ENCODE data around the gene OR52J3.
"Not testable (repeated sequence)": the region's sequence is repeated elsewhere in the genome, so short reads cannot be mapped to it uniquely, and the experiment has no call there.

The OR52J3 gene

GRCh38 chr11:5042091-5042490, 4.2 kb upstream of the OR52J3 start:
- Histone ChIP-seq H3K4me2 (no peak overlapping the region), H3K9ac (no peak overlapping the region), H3K4me1 (no peaks in the 10 kb centered on the region), H3K36me3 (no peaks in the 10 kb centered on the region), H4K20me1 (no peaks in the 10 kb centered on the region), H3K27me3 (no peaks in the 10 kb centered on the region), H3K9me3 (no peaks in the 10 kb centered on the region), H3K27ac (no peak overlapping the region), H3K4me3 (no peak overlapping the region)
- TF ChIP-seq Cebpa-rat (IDR thresholded peaks at IDR 0.05) = no peak

- Histone ChIP-seq H3K4me3 (no peak overlapping the region), H3K36me3 (no peaks in the 10 kb centered on the region), H3K9ac (no peak overlapping the region), H3K4me2 (no peak overlapping the region), H4K20me1 (no peaks in the 10 kb centered on the region), H3K9me3 (no peaks in the 10 kb centered on the region), H3K27ac (no peak overlapping the region), H3K4me1 (no peaks in the 10 kb centered on the region), H3K27me3 (no peaks in the 10 kb centered on the region)
- TF ChIP-seq Cebpa-rat (IDR thresholded peaks at IDR 0.05) = no peak
Measured at GRCh38 chr11:5043380-5043779, 2.9 kb upstream of the OR52J3 start.

- Histone ChIP-seq H3K4me3 (no peak overlapping the region), H3K9me3 (no peaks in the 10 kb centered on the region), H3K9ac (no peak overlapping the region), H3K27ac (no peak overlapping the region), H3K4me1 (no peaks in the 10 kb centered on the region), H3K36me3 (no peaks in the 10 kb centered on the region), H4K20me1 (no peaks in the 10 kb centered on the region), H3K4me2 (no peak overlapping the region), H3K27me3 (no peaks in the 10 kb centered on the region)
- no peak for TF ChIP-seq Cebpa-rat (IDR thresholded peaks at IDR 0.05)
Measured at GRCh38 chr11:5046754-5047330, 516 bp downstream of the OR52J3 start.

GRCh38 chr11:5058679-5059078, 12.4 kb downstream of the OR52J3 start:
- not testable (repeated sequence) for H3K4me3 ChIP-seq, H3K36me3 ChIP-seq, H3K4me1 ChIP-seq, H3K4me2 ChIP-seq, H3K27me3 ChIP-seq, H3K9me3 ChIP-seq, H3K27ac ChIP-seq, H3K9ac ChIP-seq, H4K20me1 ChIP-seq

- Histone ChIP-seq H3K4me3 (no peak within 1 kb of the TSS), H3K9me3 (no peaks in the 10 kb centered on the region), H3K36me3 (no peaks in the 10 kb centered on the region), H3K27me3 (no peaks in the 10 kb centered on the region), H3K27ac (no peak within 1 kb of the TSS), H3K4me2 (no peak within 1 kb of the TSS), H4K20me1 (no peaks in the 10 kb centered on the region), H3K4me1 (no peaks in the 10 kb centered on the region), H3K9ac (no peak within 1 kb of the TSS)
- no peak for TF ChIP-seq Cebpa-rat (IDR thresholded peaks at IDR 0.05)
Measured at GRCh38 chr11:5059391-5059790, 13.1 kb downstream of the OR52J3 start, which contains the start of gene OR52E2. Gene OR52E2 (minus strand): TSS chr11:5059627. CDS start chr11:5059627, 0 bp downstream.

- Histone ChIP-seq H3K4me3 (no peak overlapping the region), H3K4me1 (no peaks in the 10 kb centered on the region), H3K27me3 (no peaks in the 10 kb centered on the region), H3K9me3 (no peaks in the 10 kb centered on the region), H3K27ac (no peak overlapping the region), H3K4me2 (no peak overlapping the region), H4K20me1 (no peaks in the 10 kb centered on the region), H3K36me3 (no peaks in the 10 kb centered on the region), H3K9ac (no peak overlapping the region)
- TF ChIP-seq Cebpa-rat (IDR thresholded peaks at IDR 0.05) = no peak
Measured at GRCh38 chr11:5065027-5065426, 18.7 kb downstream of the OR52J3 start.

GRCh38 chr11:5069272-5069671, 22.9 kb downstream of the OR52J3 start, which contains the start of gene OR52E1:
Gene OR52E1 (plus strand): TSS chr11:5069572.
- H3K4me1 ChIP-seq = no peaks in the 10 kb centered on the region
- no peaks in the 10 kb centered on the region for H4K20me1 ChIP-seq
- no peak within 1 kb of the TSS for H3K9ac ChIP-seq
- TF ChIP-seq Cebpa-rat (IDR thresholded peaks at IDR 0.05) = no peak
- H3K27ac ChIP-seq = no peak within 1 kb of the TSS
- H3K27me3 ChIP-seq = no peaks in the 10 kb centered on the region
- no peaks in the 10 kb centered on the region for H3K36me3 ChIP-seq
- H3K4me2 ChIP-seq = no peak within 1 kb of the TSS
- H3K9me3 ChIP-seq = no peaks in the 10 kb centered on the region
- H3K4me3 ChIP-seq = no peak within 1 kb of the TSS

GRCh38 chr11:5071799-5072198, 25.5 kb downstream of the OR52J3 start:
- H3K4me1 ChIP-seq = no peaks in the 10 kb centered on the region
- H3K9ac ChIP-seq = no peak overlapping the region
- no peak overlapping the region for H3K27ac ChIP-seq
- H3K9me3 ChIP-seq = no peaks in the 10 kb centered on the region
- H3K4me2 ChIP-seq = no peak overlapping the region
- H4K20me1 ChIP-seq = no peaks in the 10 kb centered on the region
- no peaks in the 10 kb centered on the region for H3K36me3 ChIP-seq
- TF ChIP-seq Cebpa-rat (IDR thresholded peaks at IDR 0.05) = no peak
- H3K4me3 ChIP-seq = no peak overlapping the region
- H3K27me3 ChIP-seq = no peaks in the 10 kb centered on the region

GRCh38 chr11:5081405-5081804, 35.1 kb downstream of the OR52J3 start:
- no peak overlapping the region for H3K4me3 ChIP-seq
- no peak overlapping the region for H3K27ac ChIP-seq
- no peaks in the 10 kb centered on the region for H3K27me3 ChIP-seq
- no peak for TF ChIP-seq Cebpa-rat (IDR thresholded peaks at IDR 0.05)
- no peaks in the 10 kb centered on the region for H4K20me1 ChIP-seq
- no peaks in the 10 kb centered on the region for H3K36me3 ChIP-seq
- no peaks in the 10 kb centered on the region for H3K9me3 ChIP-seq
- no peaks in the 10 kb centered on the region for H3K4me1 ChIP-seq
- H3K4me2 ChIP-seq = no peak overlapping the region
- no peak overlapping the region for H3K9ac ChIP-seq

- no peak for TF ChIP-seq Cebpa-rat (IDR thresholded peaks at IDR 0.05)
- Histone ChIP-seq H3K36me3 (no peaks in the 10 kb centered on the region), H3K4me1 (no peaks in the 10 kb centered on the region), H3K27me3 (no peaks in the 10 kb centered on the region), H3K4me2 (no peak overlapping the region), H3K9me3 (no peaks in the 10 kb centered on the region), H4K20me1 (no peaks in the 10 kb centered on the region), H3K27ac (no peak overlapping the region), H3K4me3 (no peak overlapping the region), H3K9ac (no peak overlapping the region)
Measured at GRCh38 chr11:5083602-5084001, 37.3 kb downstream of the OR52J3 start.

GRCh38 chr11:5088556-5088955, 42.2 kb downstream of the OR52J3 start:
- Histone ChIP-seq H3K4me2 (no peak overlapping the region), H3K4me3 (no peak overlapping the region), H3K27ac (no peak overlapping the region), H3K9ac (no peak overlapping the region), H3K9me3 (no peaks in the 10 kb centered on the region), H3K4me1 (no peaks in the 10 kb centered on the region), H3K27me3 (no peaks in the 10 kb centered on the region), H3K36me3 (no peaks in the 10 kb centered on the region), H4K20me1 (no peaks in the 10 kb centered on the region)
- TF ChIP-seq Cebpa-rat (IDR thresholded peaks at IDR 0.05) = no peak

Data from BLaER1 (cell line).